ENCODE results near the gene PLA2G6. TPM values are rescaled to one million over a fixed set of nuclear protein-coding genes. Genes with fewer than 3 reads are reported as not detected.

Gene PLA2G6
- total RNA-seq, 1 donor from 2014 or later, result 41.6 TPM

DNA sequence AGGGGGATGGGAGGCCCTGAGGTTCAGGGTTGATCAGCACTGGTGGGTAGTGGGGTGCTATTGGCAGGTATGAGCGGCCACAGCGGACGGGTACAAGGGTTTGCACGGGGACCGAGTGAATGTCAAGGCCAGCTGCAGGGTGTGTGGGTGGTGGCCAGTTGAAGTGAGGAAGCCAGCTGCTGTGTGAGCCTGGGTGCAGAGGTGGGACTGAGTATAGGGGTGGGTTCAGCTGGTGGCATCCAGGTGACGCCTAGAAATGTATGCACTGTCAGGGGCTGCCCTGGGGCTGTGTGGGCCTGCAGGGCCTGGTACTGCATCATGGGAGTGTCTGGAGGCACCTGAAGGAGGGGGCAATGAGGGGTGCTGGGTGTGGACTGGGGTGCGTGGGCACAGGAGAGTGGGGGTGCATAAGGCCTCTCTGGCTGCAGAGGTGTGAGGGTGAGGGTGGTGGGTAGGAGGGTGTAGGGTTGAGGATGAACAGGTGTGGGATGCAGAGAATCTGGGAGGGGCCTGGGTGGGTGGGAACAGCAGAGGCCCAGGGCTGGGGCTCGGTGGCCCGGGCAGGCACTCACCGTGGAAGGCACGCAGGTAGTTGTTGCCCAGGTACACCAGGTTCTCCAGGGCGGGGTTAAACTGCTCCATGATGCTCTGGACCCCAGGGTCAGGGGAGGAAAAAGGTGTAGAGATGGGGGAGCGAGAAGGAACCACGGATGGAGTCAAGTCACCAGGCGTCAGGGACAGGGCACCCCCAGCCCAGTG lies 72.9 kb downstream of the PLA2G6 start:
- H3K4me3 Mint-ChIP-seq (ENCODE audit: unreplicated experiment), result no peak overlapping the region
- no peaks in the 10 kb centered on the region for H3K36me3 Mint-ChIP-seq (ENCODE audit: unreplicated experiment)
- no peak overlapping the region for H3K27ac Mint-ChIP-seq (ENCODE audit: unreplicated experiment)
- H3K27me3 Mint-ChIP-seq (ENCODE audit: unreplicated experiment), result peaks cover 3% of the 10 kb centered on the region
- no peaks in the 10 kb centered on the region for H3K9me3 Mint-ChIP-seq (ENCODE audit: unreplicated experiment)
- no peak for DNase-seq (ENCODE audit: extremely low spot score, unreplicated experiment)
- peaks cover 11% of the 10 kb centered on the region for H3K4me1 Mint-ChIP-seq (ENCODE audit: unreplicated experiment)
- TF ChIP-seq, protein P1, sequence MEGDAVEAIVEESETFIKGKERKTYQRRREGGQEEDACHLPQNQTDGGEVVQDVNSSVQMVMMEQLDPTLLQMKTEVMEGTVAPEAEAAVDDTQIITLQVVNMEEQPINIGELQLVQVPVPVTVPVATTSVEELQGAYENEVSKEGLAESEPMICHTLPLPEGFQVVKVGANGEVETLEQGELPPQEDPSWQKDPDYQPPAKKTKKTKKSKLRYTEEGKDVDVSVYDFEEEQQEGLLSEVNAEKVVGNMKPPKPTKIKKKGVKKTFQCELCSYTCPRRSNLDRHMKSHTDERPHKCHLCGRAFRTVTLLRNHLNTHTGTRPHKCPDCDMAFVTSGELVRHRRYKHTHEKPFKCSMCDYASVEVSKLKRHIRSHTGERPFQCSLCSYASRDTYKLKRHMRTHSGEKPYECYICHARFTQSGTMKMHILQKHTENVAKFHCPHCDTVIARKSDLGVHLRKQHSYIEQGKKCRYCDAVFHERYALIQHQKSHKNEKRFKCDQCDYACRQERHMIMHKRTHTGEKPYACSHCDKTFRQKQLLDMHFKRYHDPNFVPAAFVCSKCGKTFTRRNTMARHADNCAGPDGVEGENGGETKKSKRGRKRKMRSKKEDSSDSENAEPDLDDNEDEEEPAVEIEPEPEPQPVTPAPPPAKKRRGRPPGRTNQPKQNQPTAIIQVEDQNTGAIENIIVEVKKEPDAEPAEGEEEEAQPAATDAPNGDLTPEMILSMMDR (IDR thresholded peaks at IDR 0.05), result no peak

- Mint-ChIP-seq H3K27me3 (ENCODE audit: unreplicated experiment) (peaks cover 3% of the 10 kb centered on the region), H3K4me3 (ENCODE audit: unreplicated experiment) (no peak overlapping the region), H3K36me3 (ENCODE audit: unreplicated experiment) (no peaks in the 10 kb centered on the region), H3K27ac (ENCODE audit: unreplicated experiment) (no peak overlapping the region), H3K4me1 (ENCODE audit: unreplicated experiment) (peaks cover 11% of the 10 kb centered on the region), H3K9me3 (ENCODE audit: unreplicated experiment) (no peaks in the 10 kb centered on the region)
- TF ChIP-seq, protein P1 (IDR thresholded peaks at IDR 0.05), result no peak
- DNase-seq (ENCODE audit: extremely low spot score, unreplicated experiment), result no peak
Observed at GRCh38 chr22:38107692-38108515, 73.7 kb downstream of the PLA2G6 start.

GRCh38 chr22:38106814-38107578 lies 74.6 kb downstream of the PLA2G6 start:
- Mint-ChIP-seq H3K4me3 (ENCODE audit: unreplicated experiment) (no peak overlapping the region), H3K4me1 (ENCODE audit: unreplicated experiment) (peaks cover 9% of the 10 kb centered on the region), H3K27ac (ENCODE audit: unreplicated experiment) (no peak overlapping the region), H3K27me3 (ENCODE audit: unreplicated experiment) (peaks cover 3% of the 10 kb centered on the region), H3K36me3 (ENCODE audit: unreplicated experiment) (no peaks in the 10 kb centered on the region), H3K9me3 (ENCODE audit: unreplicated experiment) (no peaks in the 10 kb centered on the region)
- TF ChIP-seq, protein P1 (IDR thresholded peaks at IDR 0.05), result no peak
- DNase-seq (ENCODE audit: extremely low spot score, unreplicated experiment), result no peak

DNA sequence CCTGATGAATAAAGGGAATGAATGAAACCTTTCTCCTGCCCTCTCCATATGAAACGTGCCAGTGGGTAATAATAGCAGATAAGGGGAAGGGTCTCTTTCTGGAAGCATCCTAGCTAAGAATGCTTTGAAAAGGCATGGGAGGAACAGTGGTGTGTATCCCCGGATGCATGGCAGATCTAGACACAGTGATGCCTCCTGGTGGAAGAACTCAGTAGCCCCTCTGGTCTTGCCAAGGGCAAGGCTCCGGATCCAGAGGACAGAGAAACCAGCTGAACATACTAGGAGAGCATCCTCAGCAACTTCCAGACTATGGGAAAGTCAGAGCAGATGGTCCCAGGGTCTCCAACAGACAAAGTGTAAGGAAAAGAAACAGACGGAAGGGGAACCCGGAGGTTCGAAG lies 77.5 kb downstream of the PLA2G6 start:
- peaks cover 3% of the 10 kb centered on the region for H3K27me3 Mint-ChIP-seq (ENCODE audit: unreplicated experiment)
- peaks cover 4% of the 10 kb centered on the region for H3K4me1 Mint-ChIP-seq (ENCODE audit: unreplicated experiment)
- DNase-seq (ENCODE audit: extremely low spot score, unreplicated experiment), result no peak
- TF ChIP-seq, protein P1 (IDR thresholded peaks at IDR 0.05), result peak; percentile 32
- H3K27ac Mint-ChIP-seq (ENCODE audit: unreplicated experiment), result no peak overlapping the region
- no peaks in the 10 kb centered on the region for H3K9me3 Mint-ChIP-seq (ENCODE audit: unreplicated experiment)
- H3K36me3 Mint-ChIP-seq (ENCODE audit: unreplicated experiment), result no peaks in the 10 kb centered on the region
- no peak overlapping the region for H3K4me3 Mint-ChIP-seq (ENCODE audit: unreplicated experiment)

Data from osteocyte (in vitro differentiated cells).